Measurements from ENCODE around the gene NTM.
A peak's percentile ranks its signal among the peaks of the same experiment; 100 is the strongest.

NTM gene

DNA sequence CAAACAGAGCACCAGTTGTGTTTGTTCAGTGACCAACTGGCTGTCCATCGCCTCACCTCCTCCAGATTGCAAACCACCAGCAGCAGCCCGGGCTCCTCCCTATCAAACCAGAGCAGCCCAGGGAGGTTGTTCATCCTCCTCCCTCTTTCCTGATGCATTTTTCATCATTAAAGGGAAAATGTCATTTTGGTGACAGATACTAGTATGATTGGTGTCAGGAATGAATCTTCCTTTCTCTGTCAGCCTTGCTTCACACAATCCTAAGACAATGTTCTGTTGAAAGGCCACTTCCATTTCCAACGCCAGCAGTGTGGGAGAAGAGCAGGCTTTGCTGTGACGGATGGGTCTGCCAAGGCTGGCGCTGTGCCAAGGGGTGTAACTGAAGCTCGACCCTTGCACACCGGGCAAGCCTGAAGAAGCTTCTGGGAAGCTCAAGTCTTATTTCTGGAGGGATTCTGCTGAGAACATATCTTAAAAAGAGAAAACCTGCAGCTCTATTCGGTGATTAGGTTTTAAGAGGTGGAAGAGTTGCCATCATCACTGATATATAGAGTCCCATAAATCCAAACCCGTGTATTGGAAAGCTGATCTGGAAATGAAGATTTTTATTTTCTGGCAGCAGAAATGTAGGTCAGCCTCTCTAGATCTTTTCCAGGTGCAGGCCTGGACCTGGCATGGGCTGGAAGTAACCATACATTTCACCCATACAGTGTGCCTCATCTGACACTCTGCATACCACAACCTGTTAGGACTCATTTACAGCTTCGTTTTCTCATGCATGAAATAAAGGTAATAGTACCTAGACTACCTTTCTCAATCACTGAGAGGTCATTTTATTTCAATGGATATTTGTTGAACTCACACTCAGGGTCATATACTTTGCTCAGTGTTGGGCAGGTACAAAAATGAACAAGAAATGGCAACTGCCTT is 524.5 kb downstream of the NTM start:
- no peak overlapping the region for H3K27ac ChIP-seq

DNA sequence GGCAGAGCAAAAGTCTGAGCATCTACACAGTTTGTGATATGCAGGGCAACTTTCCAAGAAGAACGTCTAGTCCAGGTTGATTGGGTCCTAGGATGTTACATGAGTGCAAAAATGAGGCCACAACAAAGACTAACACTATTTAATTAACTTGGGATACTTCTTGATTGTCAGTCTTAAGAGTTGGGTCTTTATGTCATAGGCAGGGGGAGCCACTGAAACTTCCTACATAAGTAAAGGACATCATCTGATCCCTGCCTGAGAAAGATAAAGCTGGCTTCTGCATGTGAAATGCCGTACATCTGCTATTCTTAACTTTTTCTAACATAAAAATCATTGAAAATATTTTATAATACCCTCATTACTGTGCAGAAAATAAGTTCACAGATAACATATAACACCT is 525.5 kb downstream of the NTM start:
- no peak for TF ChIP-seq CTCF (conservative IDR thresholded peaks at IDR 0.05)
- H3K27ac ChIP-seq: no peak overlapping the region

More for the DNA sequence above, 524.5 kb downstream of the NTM start:
- no peak for TF ChIP-seq CTCF (conservative IDR thresholded peaks at IDR 0.05)

GRCh38 chr11:131896978-131897615 is 526.7 kb downstream of the NTM start:
- TF ChIP-seq CTCF (conservative IDR thresholded peaks at IDR 0.05): no peak
- H3K27ac ChIP-seq: peak overlapping the region; percentile 50

- TF ChIP-seq CTCF (conservative IDR thresholded peaks at IDR 0.05): no peak
- H3K27ac ChIP-seq: peak overlapping the region; percentile 50
Observed at GRCh38 chr11:131897956-131898355, 527.5 kb downstream of the NTM start.

DNA sequence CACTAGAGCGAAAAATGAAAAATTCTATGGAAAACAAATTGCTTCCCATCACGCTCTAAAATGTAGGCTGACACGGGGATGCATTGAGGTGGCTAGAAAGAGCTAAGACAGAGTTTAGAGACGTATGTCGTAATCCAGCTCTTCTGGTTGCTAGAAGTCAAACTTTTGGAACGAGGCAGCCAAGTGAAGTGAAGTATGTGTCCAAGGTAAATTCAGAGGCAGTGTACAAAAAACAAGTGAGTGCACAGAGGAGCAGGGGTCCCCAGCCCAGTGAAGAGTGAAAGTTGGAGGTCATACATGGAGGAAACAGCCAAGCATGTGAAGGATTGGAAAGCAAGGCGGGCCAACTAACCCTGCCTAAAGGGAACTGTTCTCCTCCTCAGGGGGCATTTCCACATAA is 528.5 kb downstream of the NTM start:
- TF ChIP-seq CTCF (conservative IDR thresholded peaks at IDR 0.05): no peak
- no peak overlapping the region for H3K27ac ChIP-seq

- no peak overlapping the region for H3K27ac ChIP-seq
- no peak for TF ChIP-seq CTCF (conservative IDR thresholded peaks at IDR 0.05)
Observed at GRCh38 chr11:131899950-131900580, 529.6 kb downstream of the NTM start.

GRCh38 chr11:131902421-131902820 is 532.0 kb downstream of the NTM start:
- TF ChIP-seq CTCF (conservative IDR thresholded peaks at IDR 0.05): no peak
- H3K27ac ChIP-seq: peak overlapping the region; percentile 69

Measured in VCaP (cell line).